NAMALWA (cell line): ENCODE data around the gene PCNX4.

Experiments used
- DNase-seq: peaks from one replicate; pipeline ENCODE4 v3.0.0-alpha.2; 2015; ENCODE audit warnings: low spot score

Gene PCNX4

GRCh38 chr14:60102389-60102788, 10.7 kb downstream of the PCNX4 start:
- DNase-seq: no peak

GRCh38 chr14:60106339-60106738, 14.6 kb downstream of the PCNX4 start:
- DNase-seq: no peak

- DNase-seq: no peak
These were observed 15.8 kb downstream of the PCNX4 start for GRCh38 chr14:60107477-60107876.

GRCh38 chr14:60111732-60112131, 20.0 kb downstream of the PCNX4 start:
- DNase-seq: no peak

GRCh38 chr14:60114881-60115280, 23.2 kb downstream of the PCNX4 start:
- DNase-seq: no peak

GRCh38 chr14:60116181-60116580, 24.5 kb downstream of the PCNX4 start:
- no peak for DNase-seq

- no peak for DNase-seq
These were observed 34.2 kb downstream of the PCNX4 start for GRCh38 chr14:60125918-60126317.

GRCh38 chr14:60133487-60133886, 41.8 kb downstream of the PCNX4 start:
- DNase-seq: no peak

- no peak for DNase-seq
These were observed 43.0 kb downstream of the PCNX4 start for GRCh38 chr14:60134702-60135101.

- peak; percentile 72 for DNase-seq
These were observed 60.0 kb downstream of the PCNX4 start for GRCh38 chr14:60151715-60152114.

GRCh38 chr14:60153991-60154390, 62.3 kb downstream of the PCNX4 start:
- no peak for DNase-seq

- DNase-seq: no peak
These were observed 62.9 kb downstream of the PCNX4 start for GRCh38 chr14:60154671-60155070.

GRCh38 chr14:60160422-60160821, 68.7 kb downstream of the PCNX4 start:
- DNase-seq: no peak

GRCh38 chr14:60161196-60162107, 69.7 kb downstream of the PCNX4 start:
- no peak for DNase-seq

GRCh38 chr14:60163693-60164092, 72.0 kb downstream of the PCNX4 start:
- DNase-seq: no peak

- DNase-seq: no peak
These were observed 72.6 kb downstream of the PCNX4 start for GRCh38 chr14:60164404-60164711.

- peak; percentile 71 for DNase-seq
These were observed 73.2 kb downstream of the PCNX4 start, which contains the start of gene DHRS7 for GRCh38 chr14:60164712-60165546. Gene DHRS7 (minus strand): TSS chr14:60165398. CDS start chr14:60165309, 89 bp downstream.

GRCh38 chr14:60165547-60165876, 73.8 kb downstream of the PCNX4 start:
- DNase-seq: peak; percentile 19

- DNase-seq: peak; percentile 9
These were observed 74.4 kb downstream of the PCNX4 start for GRCh38 chr14:60166142-60166541.

GRCh38 chr14:60169722-60170121, 78.0 kb downstream of the PCNX4 start:
- DNase-seq: no peak

GRCh38 chr14:60170948-60171347, 79.2 kb downstream of the PCNX4 start:
- no peak for DNase-seq

GRCh38 chr14:60171690-60172089, 80.0 kb downstream of the PCNX4 start:
- DNase-seq: no peak
